ES-I3 (cell line): Measurements from ENCODE around the gene EIF2S3B.

Experiments
- H3K36me3 ChIP-seq: 2 replicates; pipeline ENCODE4 v1.6.1; 2013; ENCODE audit warnings: mild to moderate bottlenecking, low read length, control low read depth, moderate library complexity; ENCODE audit not compliant: insufficient read depth
- H3K4me1 ChIP-seq: 2 replicates; pipeline ENCODE4 v1.6.1; 2013; ENCODE audit warnings: mild to moderate bottlenecking, control low read depth, low read length; ENCODE audit not compliant: insufficient read depth
- H3K9ac ChIP-seq: 2 replicates; pipeline ENCODE4 v1.6.1; 2013; ENCODE audit warnings: low read depth, mild to moderate bottlenecking, low read length, moderate library complexity
- H3K9me3 ChIP-seq: 2 replicates; pipeline ENCODE4 v1.6.1; 2013; ENCODE audit warnings: mild to moderate bottlenecking, low read length, moderate library complexity; ENCODE audit not compliant: control insufficient read depth, insufficient read depth

Gene EIF2S3B

DNA sequence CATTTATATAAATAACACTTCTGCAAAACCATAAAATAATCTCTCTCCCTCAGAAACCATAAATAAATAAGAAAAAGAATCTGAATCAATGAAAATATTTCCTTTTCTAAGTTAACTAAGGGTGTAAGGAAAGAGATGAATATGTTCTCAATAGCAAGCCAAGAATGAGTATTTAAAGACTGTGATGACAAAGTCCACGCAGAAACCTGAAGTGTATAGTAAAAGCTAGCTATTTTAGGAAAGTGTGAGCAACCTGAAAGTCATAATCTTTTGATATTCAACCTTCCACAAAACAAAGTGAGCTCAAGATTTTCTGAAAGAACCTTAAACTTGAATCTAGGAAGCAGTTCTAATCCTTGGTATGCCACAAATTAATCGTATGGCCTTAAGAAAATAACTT is 15.9 kb downstream of the EIF2S3B start:
- no peak overlapping the region for H3K9ac ChIP-seq
- no peaks in the 10 kb centered on the region for H3K36me3 ChIP-seq
- no peaks in the 10 kb centered on the region for H3K9me3 ChIP-seq
- no peaks in the 10 kb centered on the region for H3K4me1 ChIP-seq

DNA sequence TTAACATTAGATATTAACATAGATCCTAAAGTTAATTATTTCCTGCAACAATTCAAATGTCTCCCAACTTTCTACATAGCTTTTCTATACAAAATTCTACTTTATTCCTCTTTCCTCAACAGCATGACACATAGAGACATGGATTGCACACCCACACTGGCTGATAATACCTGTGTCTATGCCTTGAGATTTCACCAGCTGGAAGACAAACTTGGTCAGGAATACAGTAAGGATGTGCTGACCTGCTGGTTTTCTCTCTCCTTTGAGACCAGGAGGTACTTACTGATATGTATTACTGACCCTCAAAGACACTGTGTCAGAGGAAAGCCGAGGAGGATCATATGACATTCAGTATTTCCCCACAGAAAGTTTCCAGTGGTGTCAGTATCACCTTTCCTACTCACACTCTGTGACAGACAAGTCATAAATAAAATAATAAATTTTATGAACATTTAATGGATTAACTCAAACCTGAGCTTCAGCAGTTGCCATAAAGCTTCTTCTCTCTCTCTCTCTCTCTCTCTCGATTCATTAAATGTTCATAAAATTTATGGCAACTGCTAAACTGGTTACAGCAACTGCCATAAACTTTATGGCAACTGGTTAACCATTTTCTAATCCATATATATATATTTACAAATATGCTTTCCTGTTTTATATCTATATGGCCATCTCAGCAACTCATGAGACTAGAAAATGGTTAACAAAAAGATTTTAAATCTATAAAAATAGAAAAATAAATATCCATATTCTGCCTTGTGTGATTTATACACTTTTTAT is 22.7 kb downstream of the EIF2S3B start:
- Histone ChIP-seq H3K9me3 (no peaks in the 10 kb centered on the region), H3K9ac (no peak overlapping the region), H3K36me3 (no peaks in the 10 kb centered on the region), H3K4me1 (no peaks in the 10 kb centered on the region)

DNA sequence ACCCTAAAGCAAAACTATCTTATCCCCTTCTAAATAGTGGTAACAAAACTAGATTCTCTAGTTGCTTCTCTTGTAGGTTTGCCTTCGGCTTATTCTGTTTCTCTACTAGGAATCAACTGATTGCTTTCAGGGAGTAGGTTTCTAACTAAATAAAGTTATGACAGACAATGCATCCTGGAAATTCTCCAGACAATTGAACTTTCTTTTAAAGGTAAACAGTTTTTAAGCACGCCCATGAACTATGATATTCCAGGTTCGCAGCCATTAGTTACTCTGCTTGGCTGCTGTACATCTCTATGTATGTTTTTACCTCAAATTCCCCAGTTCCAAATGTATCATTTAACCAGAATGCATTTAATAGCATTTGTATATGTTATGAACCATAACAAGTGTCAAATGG is 23.9 kb downstream of the EIF2S3B start:
- no peaks in the 10 kb centered on the region for H3K36me3 ChIP-seq
- H3K9ac ChIP-seq = no peak overlapping the region
- H3K9me3 ChIP-seq = no peaks in the 10 kb centered on the region
- H3K4me1 ChIP-seq = no peaks in the 10 kb centered on the region

DNA sequence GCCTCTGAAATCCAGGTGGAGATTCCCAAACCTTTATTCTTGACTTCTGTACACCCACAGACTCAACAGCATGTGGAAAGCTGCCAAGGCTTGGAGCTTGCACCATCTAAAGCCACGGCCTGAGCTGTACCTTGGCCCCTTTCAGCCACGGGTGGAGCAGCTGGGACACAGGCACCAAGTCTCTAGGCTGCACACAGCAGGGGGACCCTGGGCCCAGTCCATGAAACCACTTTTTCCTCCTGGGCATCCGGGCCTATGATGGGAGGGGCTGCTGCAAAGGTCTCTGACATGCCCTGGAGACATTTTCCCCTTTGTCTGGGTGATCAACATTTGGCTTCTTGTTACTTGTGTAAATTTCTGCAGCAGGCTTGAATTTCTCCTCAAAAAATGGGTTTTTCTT is 32.0 kb downstream of the EIF2S3B start:
- Histone ChIP-seq H3K9me3 (no peaks in the 10 kb centered on the region; the same call in 1 of the 2 replicates), H3K4me1 (no peaks in the 10 kb centered on the region), H3K36me3 (no peaks in the 10 kb centered on the region), H3K9ac (no peak overlapping the region)

DNA sequence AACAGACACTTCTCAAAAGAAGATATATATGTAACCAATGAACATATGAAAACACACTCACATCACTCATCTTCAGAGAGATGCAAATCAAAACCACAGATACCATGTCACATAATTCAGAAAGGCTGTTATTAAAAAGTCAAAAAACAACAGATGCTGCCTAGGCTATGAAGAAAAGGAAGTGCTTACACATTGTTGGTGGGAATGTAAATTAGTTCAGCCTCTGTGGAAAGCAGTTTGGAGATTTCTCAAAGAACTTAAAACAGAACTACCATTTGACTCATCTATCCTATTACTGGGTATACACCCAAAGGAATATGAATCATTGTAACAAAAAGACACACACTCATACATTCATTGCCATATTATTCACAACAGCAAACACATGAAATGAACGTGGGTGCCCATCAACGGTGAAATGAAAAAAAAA is 35.1 kb downstream of the EIF2S3B start:
- no peaks in the 10 kb centered on the region for H3K36me3 ChIP-seq

DNA sequence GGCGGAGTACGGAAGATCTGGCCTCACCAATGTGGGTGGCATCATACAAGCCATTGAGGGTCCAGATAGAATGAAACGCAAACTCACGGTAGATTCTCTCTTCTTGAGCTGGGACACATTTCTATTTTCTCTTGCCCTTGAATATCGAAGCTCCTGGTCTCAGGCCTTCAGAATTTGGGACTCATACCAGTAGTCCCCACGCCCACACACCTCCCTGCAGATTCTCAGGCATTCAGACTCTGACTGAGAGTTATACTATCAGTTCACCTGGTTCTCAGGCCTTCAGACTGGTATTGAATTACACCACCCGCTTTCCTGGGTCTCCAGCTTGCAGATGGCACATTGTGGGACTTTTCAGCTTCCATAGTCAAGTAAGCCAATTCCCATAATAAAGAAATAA is 37.8 kb downstream of the EIF2S3B start:
- no peaks in the 10 kb centered on the region for H3K9me3 ChIP-seq
- H3K36me3 ChIP-seq = no peaks in the 10 kb centered on the region
- H3K9ac ChIP-seq = no peak overlapping the region
- no peaks in the 10 kb centered on the region for H3K4me1 ChIP-seq

More for the DNA sequence above, 35.1 kb downstream of the EIF2S3B start:
- no peaks in the 10 kb centered on the region; the same call in 1 of the 2 replicates for H3K9me3 ChIP-seq
- no peak overlapping the region for H3K9ac ChIP-seq
- H3K4me1 ChIP-seq = no peaks in the 10 kb centered on the region

DNA sequence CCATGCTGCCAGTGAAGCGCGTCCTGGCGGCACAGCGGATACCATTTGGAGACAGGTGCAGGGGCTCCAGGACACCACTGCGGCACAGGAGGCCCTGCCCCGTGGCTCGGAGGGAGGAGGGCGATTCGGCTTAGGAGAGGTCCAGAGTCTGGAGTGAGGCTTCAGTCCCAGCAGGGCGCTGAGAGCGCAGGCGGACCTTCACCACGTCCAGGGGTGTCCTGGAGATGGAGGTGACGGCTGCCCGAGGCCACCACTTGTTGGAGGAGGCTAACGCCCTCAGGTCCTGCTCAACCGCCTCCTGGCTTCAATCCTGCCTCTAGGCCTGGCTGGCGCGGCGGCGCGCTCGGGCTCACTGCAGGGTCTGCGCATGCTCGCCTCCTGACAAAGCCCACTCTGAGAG is 45.7 kb downstream of the EIF2S3B start:
- no peak overlapping the region for H3K9ac ChIP-seq
- H3K36me3 ChIP-seq = no peaks in the 10 kb centered on the region
- H3K9me3 ChIP-seq = 0 out of 2 replicates have a peak, but pooled peaks cover 3% of the 10 kb centered on the region
- H3K4me1 ChIP-seq = no peaks in the 10 kb centered on the region

DNA sequence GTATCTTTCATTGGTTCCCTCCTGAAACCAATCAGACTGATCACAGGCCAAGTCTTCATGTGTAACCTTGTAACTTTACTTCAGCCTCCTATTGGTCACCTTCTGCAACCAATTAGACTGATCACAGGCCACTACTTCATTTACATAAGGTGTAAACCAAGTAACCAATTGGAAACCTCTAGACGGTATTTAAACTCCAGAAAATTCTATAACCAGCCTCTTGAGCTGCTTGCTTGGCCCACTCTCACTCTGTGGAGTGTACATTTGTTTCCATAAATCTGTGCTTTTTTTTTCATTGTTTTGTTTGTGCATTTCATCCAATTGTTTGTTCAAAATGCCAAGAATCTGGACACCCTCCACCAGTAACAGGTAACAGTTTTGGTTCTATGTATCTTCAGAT is 47.5 kb downstream of the EIF2S3B start:
- H3K36me3 ChIP-seq = no peaks in the 10 kb centered on the region
- H3K9me3 ChIP-seq = 0 out of 2 replicates have a peak, but pooled peaks cover 3% of the 10 kb centered on the region
- no peak overlapping the region for H3K9ac ChIP-seq
- peaks cover 12% of the 10 kb centered on the region for H3K4me1 ChIP-seq

DNA sequence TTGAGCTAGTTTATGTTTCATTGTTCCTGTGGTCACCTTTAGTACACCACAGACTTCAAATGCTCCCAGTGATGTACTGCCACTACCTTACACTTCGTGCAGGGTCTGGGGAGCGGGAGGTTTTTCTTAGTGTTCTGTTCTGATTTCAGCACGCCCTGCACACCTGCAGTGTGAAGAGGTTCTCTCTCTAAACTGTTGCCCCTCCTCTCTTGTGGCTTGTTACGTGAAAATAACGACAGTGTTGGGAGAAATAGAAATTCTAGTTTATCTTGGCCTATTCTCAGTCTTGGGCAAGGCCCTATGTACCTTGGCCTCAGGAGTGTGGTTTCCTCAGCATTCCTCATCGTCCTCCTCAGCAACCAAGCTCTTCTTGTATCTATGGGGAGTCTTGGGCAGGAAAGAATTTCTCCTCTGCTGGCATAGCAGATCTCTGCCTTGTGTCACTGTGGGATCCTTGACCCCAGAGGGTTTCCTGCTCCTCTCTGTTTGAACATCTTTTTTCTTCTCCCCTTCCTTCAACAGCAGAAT is 48.6 kb downstream of the EIF2S3B start:
- Histone ChIP-seq H3K9me3 (0 out of 2 replicates have a peak, but pooled peaks cover 3% of the 10 kb centered on the region), H3K4me1 (peaks cover 15% of the 10 kb centered on the region), H3K36me3 (no peaks in the 10 kb centered on the region), H3K9ac (no peak overlapping the region)

DNA sequence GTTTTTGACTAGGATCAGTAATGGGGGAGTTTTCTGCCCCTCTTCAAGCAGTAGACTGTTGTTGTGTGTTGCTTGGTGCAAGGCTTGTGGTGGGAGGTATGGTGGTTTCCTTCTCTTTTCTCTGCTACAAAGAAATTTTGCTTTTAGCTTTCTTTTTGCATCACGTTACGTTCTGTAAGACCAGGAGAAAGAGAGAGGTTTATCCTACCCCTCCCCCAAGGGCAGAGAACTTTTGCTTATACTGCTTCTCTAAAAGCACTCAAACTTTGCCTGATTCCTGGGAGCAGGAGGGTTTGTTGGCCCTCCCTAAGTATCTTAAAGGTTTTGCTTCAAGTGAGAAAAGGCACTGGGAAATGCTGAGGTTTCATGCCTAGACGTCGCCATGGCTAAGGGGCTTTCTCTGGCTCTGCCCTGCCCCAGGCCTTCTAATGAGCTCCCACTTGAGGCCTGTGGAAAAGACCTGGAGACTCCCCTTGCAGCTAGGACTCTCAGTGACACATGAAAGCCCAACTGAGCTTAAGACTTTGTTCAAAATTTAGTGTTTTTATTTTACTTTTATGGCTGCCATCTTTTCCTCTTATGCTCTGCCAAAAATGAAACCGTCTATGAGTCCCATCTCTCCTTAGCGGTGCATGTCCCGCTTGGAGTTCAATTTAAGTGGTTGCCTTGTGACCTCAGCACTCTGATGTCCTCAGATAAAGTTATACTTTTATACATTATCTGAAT is 49.2 kb downstream of the EIF2S3B start:
- Histone ChIP-seq H3K36me3 (no peaks in the 10 kb centered on the region), H3K9ac (no peak overlapping the region), H3K9me3 (0 out of 2 replicates have a peak, but pooled peaks cover 3% of the 10 kb centered on the region), H3K4me1 (peaks cover 15% of the 10 kb centered on the region)

DNA sequence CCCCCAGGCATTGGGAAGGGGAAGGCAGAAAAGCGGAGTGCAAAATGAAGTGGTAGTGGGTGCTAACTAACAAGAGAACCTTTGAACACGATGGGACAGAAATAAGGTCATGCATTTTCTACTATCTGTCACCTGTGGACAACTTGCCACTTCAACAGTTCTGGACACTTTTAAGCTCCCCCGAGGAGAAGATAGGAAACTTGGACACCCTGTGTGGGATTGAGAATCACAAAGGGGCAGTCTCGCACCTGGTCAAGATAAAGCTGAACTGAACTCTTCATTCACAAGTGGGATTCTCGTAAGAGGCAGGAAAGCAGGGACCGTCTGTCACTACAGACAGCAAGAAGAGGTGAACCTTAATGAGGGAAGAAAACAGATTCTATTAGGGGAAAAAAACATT is 51.6 kb downstream of the EIF2S3B start:
- Histone ChIP-seq H3K4me1 (peaks cover 15% of the 10 kb centered on the region), H3K9me3 (0 out of 2 replicates have a peak, but pooled peaks cover 3% of the 10 kb centered on the region), H3K9ac (no peak overlapping the region), H3K36me3 (no peaks in the 10 kb centered on the region)

DNA sequence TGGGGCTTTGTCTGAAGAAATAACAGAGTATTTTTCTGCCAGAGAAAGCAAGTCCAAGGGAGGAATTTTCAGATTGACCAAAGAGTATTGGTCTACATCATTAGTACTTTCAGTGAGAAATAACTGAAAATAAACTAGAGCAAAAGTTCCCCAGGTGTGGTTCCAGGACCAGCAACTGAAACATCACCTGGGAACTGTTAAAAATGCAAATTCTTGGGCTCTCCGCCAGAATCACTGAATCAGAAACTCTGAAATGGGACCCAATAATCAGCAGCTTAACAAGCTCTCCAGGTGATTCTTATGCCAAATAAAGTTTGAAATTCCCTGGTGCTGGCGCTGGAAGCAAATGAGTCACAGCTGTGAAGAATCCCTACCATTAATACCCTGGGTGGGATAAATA is 52.1 kb downstream of the EIF2S3B start:
- peaks cover 15% of the 10 kb centered on the region for H3K4me1 ChIP-seq
- H3K9me3 ChIP-seq = 0 out of 2 replicates have a peak, but pooled peaks cover 3% of the 10 kb centered on the region
- H3K9ac ChIP-seq = no peak overlapping the region
- H3K36me3 ChIP-seq = no peaks in the 10 kb centered on the region
